Stimulated activated CD8-positive, alpha-beta memory T cell treated with anti-CD3 and anti-CD28 coated beads, Interleukin-12 subunit alpha, Interleukin-12 subunit beta, amount 100 ng/mL, for 1 hour (primary cell): Measurements from ENCODE around the gene MCM3AP.

ENCODE experiments used
- DNase-seq: peaks from one replicate; pipeline ENCODE4 v3.0.0-alpha.2; 2020; ENCODE audit warnings: low read depth

MCM3AP gene

DNA sequence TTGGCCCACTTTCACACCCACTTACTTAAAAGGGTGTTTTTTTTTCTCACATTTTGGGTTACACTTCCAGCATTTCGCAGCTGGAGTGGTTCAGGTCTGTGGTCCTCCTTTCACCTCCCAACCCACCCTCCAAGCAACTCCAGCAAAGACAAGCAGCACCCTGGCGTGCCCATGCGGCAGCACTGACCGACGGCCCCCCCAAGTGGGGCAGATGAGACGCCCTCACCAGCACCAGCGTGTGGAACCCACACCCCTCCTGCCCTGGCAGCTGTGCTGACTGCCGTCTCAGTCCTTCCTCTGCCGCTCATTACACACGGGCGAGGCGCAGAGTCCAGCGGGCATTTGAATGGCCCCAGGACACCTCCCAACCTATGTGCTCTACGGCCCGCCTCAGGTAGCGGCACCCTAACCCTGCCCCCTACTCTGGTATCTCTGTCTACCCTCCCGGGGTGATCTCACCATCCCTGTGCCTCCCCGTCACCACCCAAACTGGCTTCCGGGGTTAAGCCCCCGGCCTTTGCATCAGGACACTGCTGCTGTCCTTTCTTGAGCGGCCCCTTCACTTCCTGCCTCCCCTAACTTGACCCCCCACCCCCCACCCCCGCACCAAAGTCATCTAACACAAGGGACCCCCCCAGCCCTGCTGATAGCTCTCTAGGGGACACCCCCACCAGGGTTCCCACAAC, 67.8 kb downstream of the MCM3AP start:
- DNase-seq = no peak

- DNase-seq = no peak
Measured at GRCh38 chr21:46216132-46216747, 69.2 kb downstream of the MCM3AP start.

- no peak for DNase-seq
Measured at GRCh38 chr21:46215436-46216131, 69.8 kb downstream of the MCM3AP start.

DNA sequence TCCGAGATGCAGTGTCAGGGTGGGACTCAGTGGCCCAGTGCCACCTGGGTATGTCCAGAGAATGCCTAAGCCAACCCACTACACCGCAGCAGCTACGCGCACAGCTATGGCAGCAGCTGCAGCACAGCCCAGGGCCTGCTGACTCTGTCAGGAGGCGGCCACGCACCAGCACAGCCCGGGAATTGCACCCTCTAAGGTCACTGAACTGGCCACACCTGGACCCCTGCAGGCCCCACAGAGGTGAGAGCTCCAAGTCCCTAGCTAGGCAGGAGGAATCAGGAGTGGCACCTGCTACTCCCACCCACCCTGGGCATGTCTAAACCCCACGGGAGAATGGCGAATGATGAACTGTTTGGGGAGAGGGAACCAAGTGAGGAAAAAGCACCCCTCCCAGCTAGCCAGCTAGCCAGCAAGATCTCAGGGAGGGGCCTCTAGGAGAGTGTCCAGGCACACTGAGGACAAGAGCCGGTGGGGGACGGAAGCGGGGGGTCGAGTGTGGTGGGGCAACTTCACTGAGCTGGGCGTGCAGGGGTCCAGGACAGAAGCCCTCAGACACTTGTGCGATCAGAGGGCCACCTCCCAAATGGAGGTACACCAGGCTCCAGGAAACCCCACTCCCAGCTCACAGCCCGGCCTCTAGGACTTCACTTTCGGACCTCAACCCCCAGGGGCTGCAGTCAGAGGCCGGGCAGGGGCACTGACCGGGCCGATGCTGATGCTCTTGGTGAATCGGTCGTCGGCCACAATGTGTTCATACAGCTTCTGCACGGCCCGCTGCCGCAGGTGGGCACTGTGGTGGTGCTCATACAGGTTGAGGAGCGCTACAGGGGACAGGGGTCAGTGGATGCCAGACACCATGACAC, 70.7 kb downstream of the MCM3AP start:
- no peak for DNase-seq

DNA sequence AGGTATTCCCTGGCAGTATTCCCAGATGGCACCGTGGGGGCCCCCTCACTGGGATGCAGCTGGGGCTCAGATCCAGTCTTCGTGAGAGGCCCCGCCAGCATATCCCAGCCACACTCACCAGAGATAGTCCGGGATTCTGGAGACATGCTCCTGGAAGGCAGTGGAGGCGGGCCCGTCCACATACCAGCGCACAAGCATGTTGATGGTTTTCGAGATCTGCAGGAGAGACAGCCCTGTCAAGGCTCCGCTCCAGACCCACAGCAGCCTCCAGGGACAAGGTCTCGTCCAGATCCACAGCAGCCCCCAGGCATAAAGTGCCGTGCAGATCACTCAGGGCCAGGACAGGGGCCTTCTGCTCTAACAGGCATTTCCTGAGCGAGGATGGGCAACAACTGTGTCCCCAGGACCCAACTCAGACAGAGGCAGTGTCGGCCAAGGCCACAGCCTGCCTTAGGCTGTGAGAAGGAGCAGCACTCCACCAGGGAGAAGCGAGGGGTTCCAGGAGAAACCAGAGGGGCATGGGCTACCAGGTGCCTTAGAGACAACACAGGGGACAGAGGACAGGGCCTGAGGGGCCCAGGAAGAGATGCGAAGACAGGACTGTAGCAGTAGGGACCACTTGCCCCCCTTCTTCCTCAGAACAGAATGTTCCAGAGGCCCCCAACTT, 71.7 kb downstream of the MCM3AP start:
- no peak for DNase-seq

- DNase-seq = no peak
Measured at GRCh38 chr21:46212721-46213484, 72.5 kb downstream of the MCM3AP start.

DNA sequence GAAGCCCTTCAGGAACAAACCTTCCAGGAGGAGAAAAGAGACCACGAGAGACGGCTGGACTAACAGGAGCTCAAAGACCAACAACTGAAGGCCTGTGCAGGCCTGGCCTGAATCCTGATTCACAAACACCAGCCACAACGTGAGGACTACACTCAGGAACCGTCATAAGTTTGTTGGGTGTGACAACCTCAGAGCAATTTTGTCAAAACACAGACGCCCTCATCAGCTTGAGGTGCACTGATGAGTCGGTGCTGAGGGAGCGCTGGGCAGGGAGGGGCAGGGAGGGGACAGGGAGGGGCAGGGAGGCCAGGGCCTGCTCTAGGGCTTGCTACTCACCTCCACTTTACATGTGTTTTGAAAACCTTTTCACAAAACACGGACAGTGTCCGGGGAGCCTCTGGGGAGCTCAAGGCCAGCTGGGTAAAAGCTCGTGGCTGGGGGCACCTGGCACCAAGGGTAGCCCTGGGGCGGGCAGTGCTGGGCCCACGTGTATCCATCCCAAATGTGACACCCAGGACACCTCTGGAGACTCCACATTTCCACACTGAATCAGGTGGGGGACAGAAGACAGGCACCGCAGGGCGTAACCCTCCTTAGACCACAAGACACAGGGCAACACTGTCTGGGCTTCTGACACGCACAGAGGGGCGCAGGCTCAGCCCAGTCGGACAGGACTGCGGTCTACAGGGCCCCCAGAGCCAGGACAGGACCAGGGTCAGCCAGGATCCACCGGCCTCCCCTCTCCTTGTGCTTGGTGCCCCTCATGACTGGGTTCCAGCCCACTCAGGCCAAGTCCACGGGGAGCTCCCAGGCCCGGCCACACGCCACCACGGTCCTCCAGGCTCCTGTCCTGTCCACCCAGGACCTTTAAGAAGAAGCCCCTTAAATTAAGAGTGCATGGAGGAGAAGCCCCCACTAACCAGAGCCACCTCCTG, 73.4 kb downstream of the MCM3AP start:
- no peak for DNase-seq

GRCh38 chr21:46211376-46211775, 74.0 kb downstream of the MCM3AP start:
- no peak for DNase-seq

DNA sequence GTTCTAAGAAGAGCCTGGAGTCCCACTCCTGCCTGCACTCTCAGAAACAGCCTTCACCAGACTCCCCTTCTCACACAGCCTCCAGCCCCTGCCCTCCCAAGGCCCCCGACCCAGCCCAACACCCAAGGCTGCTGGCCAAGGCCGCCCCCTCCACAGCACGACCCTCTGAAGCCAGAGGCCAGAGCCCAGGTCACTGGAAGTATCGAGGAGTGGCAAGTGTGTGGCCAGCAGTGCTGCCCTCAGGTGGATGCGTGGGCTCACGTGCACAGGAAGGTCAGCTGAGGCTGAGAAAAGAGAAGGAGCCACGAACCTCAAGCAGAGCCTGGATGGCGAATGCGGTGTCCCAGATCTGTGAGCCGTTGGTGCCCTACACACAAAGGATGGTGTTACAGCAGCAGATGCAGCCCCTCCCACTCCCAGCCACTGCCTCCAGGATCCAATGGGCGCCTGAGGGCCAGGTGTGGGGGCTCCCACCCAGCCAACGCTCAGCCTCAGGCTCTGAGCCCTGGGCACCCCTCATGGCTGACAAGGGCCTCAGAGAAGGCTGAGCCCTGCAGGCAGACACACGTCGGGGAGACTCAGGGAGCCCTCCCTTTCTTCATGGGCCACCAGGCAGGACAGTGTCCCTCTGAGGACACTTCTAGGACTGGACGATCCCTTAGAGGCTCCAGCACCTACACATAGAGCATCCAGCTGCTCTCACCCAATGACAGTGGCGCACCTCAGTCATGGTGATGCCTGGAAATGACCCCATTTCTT, 74.9 kb downstream of the MCM3AP start:
- DNase-seq = no peak

GRCh38 chr21:46208761-46209721, 76.4 kb downstream of the MCM3AP start:
- DNase-seq = no peak

- DNase-seq = no peak
Measured at GRCh38 chr21:46207920-46208591, 77.4 kb downstream of the MCM3AP start.

DNA sequence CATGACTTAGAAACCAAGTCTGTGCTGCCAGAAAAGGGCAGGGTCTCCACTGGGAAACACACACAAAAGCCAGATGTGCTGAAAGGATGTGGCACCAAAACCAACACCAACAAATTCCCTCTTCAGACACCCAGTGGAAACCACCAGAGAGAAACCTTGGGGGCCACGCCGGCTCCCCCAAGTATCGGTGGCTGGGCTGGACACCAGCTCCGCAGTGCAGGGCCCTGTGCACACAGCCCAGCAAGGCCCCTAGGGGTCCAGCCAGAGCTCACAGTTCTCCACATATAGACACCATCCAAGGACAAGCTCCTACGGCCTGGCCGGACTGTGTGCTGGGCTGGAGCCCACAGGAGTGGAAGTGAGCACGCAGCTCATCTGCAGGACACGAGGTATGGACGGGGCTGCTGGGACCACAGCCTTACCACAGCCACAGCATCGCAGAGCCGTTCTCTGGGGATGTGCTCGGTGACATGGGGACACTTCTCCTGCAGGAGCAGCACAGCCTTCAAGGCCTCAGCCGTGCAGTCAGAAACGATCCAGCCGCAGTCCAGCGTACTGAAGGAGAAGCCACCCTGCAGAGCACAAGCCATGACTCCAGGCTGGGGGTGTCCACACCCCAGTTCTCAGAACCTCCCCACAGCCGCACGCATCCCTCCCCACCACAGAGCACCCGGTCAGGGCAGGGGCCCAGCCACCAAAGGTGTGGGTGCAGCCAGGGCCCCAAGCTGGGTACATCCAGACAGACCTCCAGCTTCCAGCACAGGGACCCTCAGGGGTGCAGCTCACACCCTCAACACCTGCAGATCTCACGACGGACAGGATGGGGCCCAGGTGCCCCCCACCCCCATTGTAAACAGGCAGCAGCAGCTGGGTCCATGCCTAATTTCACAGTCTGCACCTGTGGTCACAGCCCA, 78.1 kb downstream of the MCM3AP start:
- DNase-seq = no peak

DNA sequence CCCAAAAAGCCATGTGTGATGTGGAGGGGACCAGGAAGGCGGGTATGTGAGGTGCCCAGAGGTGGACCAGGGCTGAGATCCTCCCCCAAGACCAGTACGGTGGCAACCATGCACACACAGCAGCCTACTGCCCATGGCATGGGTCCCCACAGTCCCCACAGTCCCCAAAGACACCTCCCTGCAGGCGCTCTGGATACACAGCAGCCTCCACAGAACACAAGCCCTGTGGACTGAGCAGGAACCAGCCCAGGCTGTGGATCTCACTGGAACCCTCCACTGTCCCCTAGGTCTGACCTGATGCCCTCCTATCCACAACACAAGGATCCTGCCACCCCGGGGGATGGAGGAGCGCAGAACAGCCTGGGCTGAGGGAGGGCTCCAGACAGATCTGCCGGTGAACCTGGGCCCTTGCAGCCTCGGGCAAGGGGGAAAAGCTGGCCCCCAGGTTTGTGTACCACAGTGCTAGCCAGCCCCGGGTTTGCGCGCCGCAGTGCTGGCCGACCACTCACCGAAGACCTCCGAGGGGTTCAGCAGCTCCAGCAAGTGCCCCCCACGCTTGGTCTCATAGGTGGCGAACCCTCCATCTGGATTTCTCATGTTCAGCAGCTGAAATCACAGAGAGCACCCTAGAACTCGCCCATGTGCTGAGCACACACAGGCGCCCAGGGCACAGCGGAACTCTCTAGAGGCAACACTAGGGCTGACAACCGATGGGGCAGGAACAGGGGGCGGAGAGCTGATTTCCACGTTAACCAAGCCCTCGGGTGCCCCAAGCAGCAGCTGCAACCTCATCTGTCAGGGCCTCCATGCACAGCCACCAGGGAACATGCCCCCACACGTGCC, 79.0 kb downstream of the MCM3AP start:
- DNase-seq = no peak

DNA sequence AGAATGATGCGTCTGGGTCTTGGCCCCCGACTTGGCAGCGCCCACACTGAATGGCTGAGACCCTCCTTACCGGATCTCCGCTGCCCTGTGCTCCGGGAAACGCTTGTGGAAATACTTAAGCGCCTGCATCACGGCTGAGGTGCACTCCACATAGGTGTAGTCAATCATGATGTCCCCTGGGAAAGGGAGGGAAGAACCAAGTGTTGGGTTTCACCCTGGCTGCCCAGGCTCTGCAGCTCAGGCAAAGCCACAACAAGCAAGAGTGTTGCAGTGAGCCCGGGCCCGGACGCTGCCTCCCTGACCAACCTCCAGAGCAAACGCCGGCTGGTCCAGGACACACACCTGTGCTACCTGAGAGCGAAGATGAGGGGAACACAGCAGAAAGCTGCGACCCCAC, 79.6 kb downstream of the MCM3AP start:
- DNase-seq = no peak

GRCh38 chr21:46205166-46205565, 80.2 kb downstream of the MCM3AP start:
- no peak for DNase-seq
